ENCODE measurements around the gene ARSG.
"Not testable (repeated sequence)": the region's sequence is repeated elsewhere in the genome, so short reads cannot be mapped to it uniquely, and the experiment has no call there.

- TF ChIP-seq CTCF (IDR thresholded peaks at IDR 0.05; ENCODE audit: low read depth, low read length, poor library complexity, severe bottlenecking); EZH2phosphoT487 (IDR thresholded peaks at IDR 0.05; ENCODE audit: borderline replicate concordance, low read length): not testable (repeated sequence)
Measured at GRCh38 chr17:68253426-68253825, 37.9 kb upstream of the ARSG start.
